Karpas-422 (cell line): Measurements from ENCODE around the gene SEPTIN8. TPM values are rescaled to one million over a fixed set of nuclear protein-coding genes. Genes with fewer than 3 reads are reported as not detected.

Source experiments
- DNase-seq: peaks from one replicate; pipeline ENCODE4 v3.0.0-alpha.2; 2015
- H2AFZ ChIP-seq: fragments of 200-600 bp; sonication (generic); 2 replicates; pipeline ENCODE4 v1.6.1; 2014; ENCODE audit warnings: antibody characterized with exemption, low read length, mixed read lengths
- H3K27ac ChIP-seq: fragments of 200-600 bp; sonication (generic); 2 replicates; pipeline ENCODE4 v1.5.1; 2014; ENCODE audit warnings: mild to moderate bottlenecking, low read length, moderate library complexity
- H3K27me3 ChIP-seq: fragments of 200-600 bp; sonication (generic); 2 replicates; pipeline ENCODE4 v1.6.1; 2014; ENCODE audit warnings: low read length, mixed read lengths
- H3K36me3 ChIP-seq: fragments of 200-600 bp; sonication (generic); 2 replicates; pipeline ENCODE4 v1.6.1; 2014; ENCODE audit warnings: low read length, mixed read lengths; ENCODE audit not compliant: insufficient read depth
- H3K4me1 ChIP-seq: fragments of 200-600 bp; sonication (generic); 2 replicates; pipeline ENCODE4 v1.6.1; 2014; ENCODE audit warnings: mild to moderate bottlenecking, low read length, mixed read lengths
- H3K4me2 ChIP-seq: fragments of 200-600 bp; sonication (generic); 2 replicates; pipeline ENCODE4 v1.6.1; 2014; ENCODE audit warnings: low read length, low read depth, mild to moderate bottlenecking; ENCODE audit not compliant: poor library complexity, severe bottlenecking
- H3K4me3 ChIP-seq: fragments of 200-600 bp; sonication (generic); 2 replicates; pipeline ENCODE4 v1.5.1; 2014; ENCODE audit warnings: mild to moderate bottlenecking, antibody characterized with exemption, low read length, mixed read lengths
- H3K79me2 ChIP-seq: fragments of 200-600 bp; sonication (generic); 2 replicates; pipeline ENCODE4 v1.6.1; 2014; ENCODE audit warnings: mild to moderate bottlenecking, low read length, mixed read lengths
- H3K9ac ChIP-seq: fragments of 200-600 bp; sonication (generic); 2 replicates; pipeline ENCODE4 v1.6.0; 2014; ENCODE audit warnings: low read length
- H3K9me2 ChIP-seq: fragments of 200-600 bp; sonication (generic), shearing (Covaris generic); replicated peaks from 2 replicates; pipeline ENCODE4 v1.6.0; 2014; ENCODE audit warnings: mild to moderate bottlenecking, low read length, moderate library complexity; ENCODE audit not compliant: insufficient read depth
- H3K9me3 ChIP-seq: fragments of 300-700, 200-600 bp; sonication (generic); 2 replicates; pipeline ENCODE4 v1.6.1; 2014; ENCODE audit warnings: low read length, mixed read lengths
- H4K20me1 ChIP-seq: fragments of 200-600 bp; sonication (generic); 2 replicates; pipeline ENCODE4 v1.6.1; 2014; ENCODE audit warnings: mild to moderate bottlenecking, antibody characterized with exemption, low read length, low read depth; ENCODE audit not compliant: insufficient read depth
- total RNA-seq: library from RNA; depleted of rRNA; stranded (reverse); fragments of >200 nt; shearing (Covaris generic); gene quantifications from 2 replicates; pipeline ENCODE4 v1.2.3, GENCODE V29; 2014; ENCODE audit warnings: low replicate concordance

Gene SEPTIN8
- total RNA-seq, 1 experiment from 2014 or later: 4.1 TPM

DNA sequence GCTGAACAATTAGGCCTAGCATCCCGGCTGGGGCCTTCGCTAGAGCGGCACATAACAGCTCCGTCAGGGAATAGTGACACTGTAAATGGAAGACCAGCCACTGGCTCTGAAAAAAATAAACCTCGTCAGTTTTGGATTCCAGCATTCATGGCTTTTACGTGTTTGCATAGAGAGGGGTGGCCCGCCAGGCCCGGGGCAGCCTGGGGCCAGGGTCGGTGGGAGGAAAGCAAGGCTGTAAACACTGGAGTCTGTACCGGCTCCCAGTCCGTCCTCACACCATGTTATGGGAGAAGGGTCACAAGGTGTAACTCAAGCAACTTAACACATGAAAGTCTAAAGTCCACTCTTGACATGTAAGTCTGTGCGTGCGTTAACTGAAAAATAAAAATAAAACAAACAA, 18.6 kb downstream of the SEPTIN8 start:
- no peaks in the 10 kb centered on the region for H3K36me3 ChIP-seq
- no peak overlapping the region for H3K27ac ChIP-seq
- no peaks in the 10 kb centered on the region for H3K9me3 ChIP-seq
- H3K4me1 ChIP-seq: no peaks in the 10 kb centered on the region
- no peaks in the 10 kb centered on the region for H3K79me2 ChIP-seq
- no peak overlapping the region for H3K4me2 ChIP-seq
- H3K4me3 ChIP-seq: no peak overlapping the region
- no peak overlapping the region for H2AFZ ChIP-seq
- H4K20me1 ChIP-seq: no peaks in the 10 kb centered on the region
- H3K9me2 ChIP-seq: no peaks in the 10 kb centered on the region
- no peak overlapping the region for H3K9ac ChIP-seq
- H3K27me3 ChIP-seq: no peaks in the 10 kb centered on the region
- DNase-seq: no peak

GRCh38 chr5:132756542-132756941, 20.5 kb downstream of the SEPTIN8 start:
- H3K9me2 ChIP-seq: no peaks in the 10 kb centered on the region
- H2AFZ ChIP-seq: no peak overlapping the region
- no peaks in the 10 kb centered on the region for H3K79me2 ChIP-seq
- H3K4me2 ChIP-seq: no peak overlapping the region
- H3K9me3 ChIP-seq: no peaks in the 10 kb centered on the region
- no peaks in the 10 kb centered on the region for H3K36me3 ChIP-seq
- no peak for DNase-seq
- no peak overlapping the region for H3K27ac ChIP-seq
- no peaks in the 10 kb centered on the region for H3K4me1 ChIP-seq
- no peaks in the 10 kb centered on the region for H4K20me1 ChIP-seq
- no peak overlapping the region for H3K4me3 ChIP-seq
- no peak overlapping the region for H3K9ac ChIP-seq
- no peaks in the 10 kb centered on the region for H3K27me3 ChIP-seq

DNA sequence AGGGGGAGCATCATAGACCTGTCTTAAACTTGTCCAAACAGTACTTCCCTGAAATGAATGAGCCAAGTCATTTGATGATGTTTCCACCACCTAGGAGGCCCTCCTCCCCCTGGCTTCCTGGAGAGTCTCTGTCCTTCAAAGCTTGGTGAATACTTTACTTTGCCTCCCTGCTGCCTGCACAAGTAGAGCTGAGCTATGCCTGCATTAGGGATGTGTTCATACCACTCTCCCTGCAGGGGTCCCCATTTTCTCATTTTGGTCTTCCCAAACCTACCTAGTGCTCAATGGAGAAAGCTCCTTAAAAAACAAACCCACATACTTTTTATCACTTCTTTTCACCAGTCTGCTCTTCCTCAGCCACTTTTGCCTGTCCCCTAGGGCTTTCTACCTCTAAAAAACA, 22.1 kb downstream of the SEPTIN8 start:
- Histone ChIP-seq H3K36me3 (no peaks in the 10 kb centered on the region), H3K27ac (no peak overlapping the region), H3K4me1 (no peaks in the 10 kb centered on the region), H2AFZ (no peak overlapping the region), H3K9me2 (no peaks in the 10 kb centered on the region), H3K27me3 (no peaks in the 10 kb centered on the region), H3K4me2 (no peak overlapping the region), H3K79me2 (no peaks in the 10 kb centered on the region), H3K9me3 (no peaks in the 10 kb centered on the region), H3K4me3 (no peak overlapping the region), H3K9ac (no peak overlapping the region), H4K20me1 (no peaks in the 10 kb centered on the region)
- DNase-seq: peak; percentile 51

DNA sequence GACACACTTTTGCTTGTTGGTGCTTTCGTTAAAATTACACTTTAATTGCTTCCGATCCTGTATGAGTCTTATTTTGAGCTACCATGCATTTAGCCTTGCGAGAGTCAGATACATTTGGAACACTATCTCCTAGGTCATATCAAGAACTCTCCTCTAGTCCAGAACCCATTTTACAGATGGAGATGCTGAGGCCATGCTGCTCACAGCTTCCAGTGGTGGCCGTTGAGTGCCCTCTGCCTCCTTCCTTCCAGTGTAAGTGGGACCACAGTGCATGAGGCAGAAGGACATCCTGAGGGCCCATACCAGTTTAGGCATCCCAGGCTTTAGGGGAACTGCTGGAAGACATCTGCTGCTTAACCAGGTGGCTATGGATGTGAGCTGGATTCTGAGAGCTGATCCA, 22.9 kb downstream of the SEPTIN8 start:
- Histone ChIP-seq H3K9ac (no peak overlapping the region), H3K9me3 (no peaks in the 10 kb centered on the region), H3K4me2 (no peak overlapping the region), H3K36me3 (no peaks in the 10 kb centered on the region), H3K4me1 (no peaks in the 10 kb centered on the region), H3K4me3 (no peak overlapping the region), H2AFZ (no peak overlapping the region), H3K9me2 (no peaks in the 10 kb centered on the region), H3K27me3 (no peaks in the 10 kb centered on the region), H3K27ac (no peak overlapping the region), H4K20me1 (no peaks in the 10 kb centered on the region), H3K79me2 (no peaks in the 10 kb centered on the region)
- DNase-seq: no peak

GRCh38 chr5:132753135-132753987, 23.7 kb downstream of the SEPTIN8 start:
- H3K9me2 ChIP-seq: no peaks in the 10 kb centered on the region
- no peaks in the 10 kb centered on the region for H4K20me1 ChIP-seq
- no peak overlapping the region for H3K4me3 ChIP-seq
- no peaks in the 10 kb centered on the region for H3K79me2 ChIP-seq
- no peaks in the 10 kb centered on the region for H3K4me1 ChIP-seq
- H3K9me3 ChIP-seq: no peaks in the 10 kb centered on the region
- no peak overlapping the region for H3K4me2 ChIP-seq
- no peaks in the 10 kb centered on the region for H3K27me3 ChIP-seq
- no peak overlapping the region for H3K9ac ChIP-seq
- H3K36me3 ChIP-seq: no peaks in the 10 kb centered on the region
- H2AFZ ChIP-seq: no peak overlapping the region
- no peak overlapping the region for H3K27ac ChIP-seq
- DNase-seq: no peak

GRCh38 chr5:132752581-132753125, 24.4 kb downstream of the SEPTIN8 start:
- Histone ChIP-seq H3K4me3 (no peak overlapping the region), H3K4me1 (no peaks in the 10 kb centered on the region), H4K20me1 (no peaks in the 10 kb centered on the region), H3K9ac (no peak overlapping the region), H3K27me3 (no peaks in the 10 kb centered on the region), H3K79me2 (no peaks in the 10 kb centered on the region), H3K4me2 (no peak overlapping the region), H3K9me3 (no peaks in the 10 kb centered on the region), H3K9me2 (no peaks in the 10 kb centered on the region), H3K27ac (no peak overlapping the region), H2AFZ (no peak overlapping the region), H3K36me3 (no peaks in the 10 kb centered on the region)
- DNase-seq: no peak

GRCh38 chr5:132751971-132752580, 25.0 kb downstream of the SEPTIN8 start:
- no peaks in the 10 kb centered on the region for H3K9me3 ChIP-seq
- no peak for DNase-seq
- H3K27ac ChIP-seq: no peak overlapping the region
- no peak overlapping the region for H2AFZ ChIP-seq
- no peaks in the 10 kb centered on the region for H4K20me1 ChIP-seq
- no peaks in the 10 kb centered on the region for H3K4me1 ChIP-seq
- H3K36me3 ChIP-seq: no peaks in the 10 kb centered on the region
- H3K4me3 ChIP-seq: no peak overlapping the region
- no peak overlapping the region for H3K9ac ChIP-seq
- no peak overlapping the region for H3K4me2 ChIP-seq
- no peaks in the 10 kb centered on the region for H3K9me2 ChIP-seq
- no peaks in the 10 kb centered on the region for H3K79me2 ChIP-seq
- no peaks in the 10 kb centered on the region for H3K27me3 ChIP-seq

GRCh38 chr5:132751444-132751843, 25.6 kb downstream of the SEPTIN8 start:
- H4K20me1 ChIP-seq: no peaks in the 10 kb centered on the region
- no peak overlapping the region for H3K27ac ChIP-seq
- DNase-seq: no peak

More at GRCh38 chr5:132751444-132751843, 25.6 kb downstream of the SEPTIN8 start:
- Histone ChIP-seq H3K4me2 (no peak overlapping the region), H3K27me3 (no peaks in the 10 kb centered on the region), H3K4me1 (no peaks in the 10 kb centered on the region), H3K79me2 (no peaks in the 10 kb centered on the region), H3K4me3 (no peak overlapping the region), H3K9me2 (no peaks in the 10 kb centered on the region), H3K9me3 (no peaks in the 10 kb centered on the region), H2AFZ (no peak overlapping the region), H3K36me3 (no peaks in the 10 kb centered on the region), H3K9ac (no peak overlapping the region)
